IPS-18a (cell line): ENCODE measurements around the gene BRD9.
"Not testable (repeated sequence)": the region's sequence is repeated elsewhere in the genome, so short reads cannot be mapped to it uniquely, and the experiment has no call there.

Experiments used
- H3K27ac ChIP-seq: one replicate; pipeline ENCODE4 v1.5.1; 2013; ENCODE audit warnings: low read length
- H3K27me3 ChIP-seq: one replicate; pipeline ENCODE4 v1.6.1; 2013; ENCODE audit warnings: mild to moderate bottlenecking, low read length; ENCODE audit not compliant: control insufficient read depth, insufficient read depth
- H3K36me3 ChIP-seq: one replicate; pipeline ENCODE4 v1.6.1; 2013; ENCODE audit warnings: low read depth, low read length; ENCODE audit not compliant: control insufficient read depth
- H3K4me1 ChIP-seq: one replicate; pipeline ENCODE4 v1.6.1; 2013; ENCODE audit warnings: low read depth, low read length; ENCODE audit not compliant: control insufficient read depth
- H3K4me3 ChIP-seq: one replicate; pipeline ENCODE4 v1.5.1; 2013; ENCODE audit warnings: low read length
- H3K9ac ChIP-seq: one replicate; pipeline ENCODE4 v1.6.1; 2013; ENCODE audit warnings: mild to moderate bottlenecking, low read length, moderate library complexity
- H3K9me3 ChIP-seq: one replicate; pipeline ENCODE4 v1.6.1; 2013; ENCODE audit warnings: low read depth, low read length; ENCODE audit not compliant: control insufficient read depth

BRD9 gene

GRCh38 chr5:932151-932627, 39.6 kb upstream of the BRD9 start:
- peaks cover 6% of the 10 kb centered on the region for H3K27me3 ChIP-seq
- no peak overlapping the region for H3K4me3 ChIP-seq
- H3K36me3 ChIP-seq, result no peaks in the 10 kb centered on the region
- no peak overlapping the region for H3K27ac ChIP-seq
- H3K9me3 ChIP-seq, result no peaks in the 10 kb centered on the region
- H3K9ac ChIP-seq, result no peak overlapping the region
- H3K4me1 ChIP-seq, result no peaks in the 10 kb centered on the region

GRCh38 chr5:931570-932145, 39.1 kb upstream of the BRD9 start:
- Histone ChIP-seq H3K9me3 (no peaks in the 10 kb centered on the region), H3K4me1 (no peaks in the 10 kb centered on the region), H3K27ac (no peak overlapping the region), H3K9ac (no peak overlapping the region), H3K36me3 (no peaks in the 10 kb centered on the region), H3K4me3 (no peak overlapping the region), H3K27me3 (peaks cover 11% of the 10 kb centered on the region)

- H3K36me3 ChIP-seq, result no peaks in the 10 kb centered on the region
- H3K27ac ChIP-seq, result no peak overlapping the region
- H3K4me1 ChIP-seq, result no peaks in the 10 kb centered on the region
- H3K9ac ChIP-seq, result no peak overlapping the region
- H3K9me3 ChIP-seq, result no peaks in the 10 kb centered on the region
- no peak overlapping the region for H3K4me3 ChIP-seq
- peaks cover 19% of the 10 kb centered on the region for H3K27me3 ChIP-seq
Measured at GRCh38 chr5:930866-931265, 38.3 kb upstream of the BRD9 start.

- no peaks in the 10 kb centered on the region for H3K9me3 ChIP-seq
- H3K27ac ChIP-seq, result no peak overlapping the region
- H3K27me3 ChIP-seq, result peaks cover 30% of the 10 kb centered on the region
- no peak overlapping the region for H3K9ac ChIP-seq
- no peaks in the 10 kb centered on the region for H3K36me3 ChIP-seq
- H3K4me1 ChIP-seq, result no peaks in the 10 kb centered on the region
- H3K4me3 ChIP-seq, result no peak overlapping the region
Measured at GRCh38 chr5:929596-929995, 37.0 kb upstream of the BRD9 start.

- not testable (repeated sequence) for H3K4me1 ChIP-seq, H3K27ac ChIP-seq, H3K36me3 ChIP-seq, H3K9me3 ChIP-seq, H3K4me3 ChIP-seq, H3K9ac ChIP-seq
- peaks cover 30% of the 10 kb centered on the region for H3K27me3 ChIP-seq
Measured at GRCh38 chr5:929182-929581, 36.6 kb upstream of the BRD9 start.

GRCh38 chr5:927172-928015, 34.8 kb upstream of the BRD9 start:
- no peak overlapping the region for H3K9ac ChIP-seq
- H3K9me3 ChIP-seq, result no peaks in the 10 kb centered on the region
- H3K4me1 ChIP-seq, result no peaks in the 10 kb centered on the region
- no peaks in the 10 kb centered on the region for H3K36me3 ChIP-seq
- H3K27me3 ChIP-seq, result peaks cover 30% of the 10 kb centered on the region
- no peak overlapping the region for H3K27ac ChIP-seq
- H3K4me3 ChIP-seq, result peak overlapping the region; percentile 49

- peak overlapping the region; percentile 49 for H3K4me3 ChIP-seq
Measured at GRCh38 chr5:926417-927171, 34.0 kb upstream of the BRD9 start.

GRCh38 chr5:923281-923873, 30.8 kb upstream of the BRD9 start:
- H3K27me3 ChIP-seq, result peaks cover 30% of the 10 kb centered on the region
- no peaks in the 10 kb centered on the region for H3K9me3 ChIP-seq
- no peak overlapping the region for H3K9ac ChIP-seq
- no peaks in the 10 kb centered on the region for H3K4me1 ChIP-seq
- no peak overlapping the region for H3K4me3 ChIP-seq
- H3K27ac ChIP-seq, result no peak overlapping the region
- peaks cover under 1% of the 10 kb centered on the region for H3K36me3 ChIP-seq

More at GRCh38 chr5:926417-927171, 34.0 kb upstream of the BRD9 start:
- H3K9ac ChIP-seq, result no peak overlapping the region
- no peaks in the 10 kb centered on the region for H3K36me3 ChIP-seq
- no peaks in the 10 kb centered on the region for H3K9me3 ChIP-seq
- peaks cover 30% of the 10 kb centered on the region for H3K27me3 ChIP-seq
- H3K27ac ChIP-seq, result no peak overlapping the region
- H3K4me1 ChIP-seq, result no peaks in the 10 kb centered on the region

GRCh38 chr5:922436-923280, 30.1 kb upstream of the BRD9 start:
- H3K9me3 ChIP-seq, result no peaks in the 10 kb centered on the region
- H3K4me1 ChIP-seq, result no peaks in the 10 kb centered on the region
- H3K27ac ChIP-seq, result no peak overlapping the region
- peaks cover 28% of the 10 kb centered on the region for H3K27me3 ChIP-seq
- H3K36me3 ChIP-seq, result peaks cover 5% of the 10 kb centered on the region
- no peak overlapping the region for H3K9ac ChIP-seq
- no peak overlapping the region for H3K4me3 ChIP-seq

GRCh38 chr5:921456-922435, 29.1 kb upstream of the BRD9 start:
- no peak overlapping the region for H3K4me3 ChIP-seq
- peaks cover 19% of the 10 kb centered on the region for H3K27me3 ChIP-seq
- no peak overlapping the region for H3K9ac ChIP-seq
- H3K27ac ChIP-seq, result no peak overlapping the region
- no peaks in the 10 kb centered on the region for H3K9me3 ChIP-seq
- no peaks in the 10 kb centered on the region for H3K4me1 ChIP-seq
- peaks cover 13% of the 10 kb centered on the region for H3K36me3 ChIP-seq
